Measurements from ENCODE around the gene IKZF1. TPM values are rescaled to one million over a fixed set of nuclear protein-coding genes. Genes with fewer than 3 reads are reported as not detected.

IKZF1 gene
- total RNA-seq, 2 donors from 2014 or later = 24.4 to 57.8 TPM

- no peak overlapping the region for H3K4me3 ChIP-seq
- no peak for ATAC-seq (ENCODE audit: insufficient number of reproducible peaks, low FRiP score, low read depth)
- H3K36me3 ChIP-seq = no peaks in the 10 kb centered on the region
- no peak overlapping the region for H3K27ac ChIP-seq
- no peaks in the 10 kb centered on the region for H3K4me1 ChIP-seq (ENCODE audit: control insufficient read depth in 1 of 2, low read depth in 2 of 2)
- no peak for TF ChIP-seq CTCF (IDR thresholded peaks at IDR 0.05)
- H3K9me3 ChIP-seq = no peaks in the 10 kb centered on the region
- DNase-seq (ENCODE audit: low spot score) = no peak
- H3K27me3 ChIP-seq (replicated peaks; ENCODE audit: insufficient read depth) = no peaks in the 10 kb centered on the region
Measured at GRCh38 chr7:50300336-50300735, 4.2 kb upstream of the IKZF1 start.

- DNase-seq (ENCODE audit: low spot score) = no peak
- TF ChIP-seq CTCF (IDR thresholded peaks at IDR 0.05) = no peak
- Histone ChIP-seq H3K27me3 (replicated peaks; ENCODE audit: insufficient read depth) (no peaks in the 10 kb centered on the region), H3K27ac (no peak overlapping the region), H3K4me3 (no peak overlapping the region), H3K36me3 (no peaks in the 10 kb centered on the region), H3K4me1 (ENCODE audit: control insufficient read depth in 1 of 2, low read depth in 2 of 2) (no peaks in the 10 kb centered on the region), H3K9me3 (no peaks in the 10 kb centered on the region)
- no peak for ATAC-seq (ENCODE audit: insufficient number of reproducible peaks, low FRiP score, low read depth)
Measured at GRCh38 chr7:50302486-50303334, 1.8 kb upstream of the IKZF1 start.

GRCh38 chr7:50303335-50304128 is 984 bp upstream of the IKZF1 start:
- peak overlapping the region; percentile 66 for H3K4me3 ChIP-seq
- no peak for ATAC-seq (ENCODE audit: insufficient number of reproducible peaks, low FRiP score, low read depth)
- no peak for DNase-seq (ENCODE audit: low spot score)
- no peaks in the 10 kb centered on the region for H3K4me1 ChIP-seq (ENCODE audit: control insufficient read depth in 1 of 2, low read depth in 2 of 2)
- H3K27me3 ChIP-seq (replicated peaks; ENCODE audit: insufficient read depth) = no peaks in the 10 kb centered on the region
- TF ChIP-seq CTCF (IDR thresholded peaks at IDR 0.05) = no peak
- H3K27ac ChIP-seq = no peak overlapping the region
- H3K36me3 ChIP-seq = no peaks in the 10 kb centered on the region
- no peaks in the 10 kb centered on the region for H3K9me3 ChIP-seq

GRCh38 chr7:50304911-50305582 is 531 bp downstream of the IKZF1 start:
- DNase-seq (ENCODE audit: low spot score) (no peak), ATAC-seq (ENCODE audit: insufficient number of reproducible peaks, low FRiP score, low read depth) (no peak)
- no peaks in the 10 kb centered on the region for H3K4me1 ChIP-seq (ENCODE audit: control insufficient read depth in 1 of 2, low read depth in 2 of 2)
- H3K36me3 ChIP-seq = no peaks in the 10 kb centered on the region
- H3K4me3 ChIP-seq = peak overlapping the region; percentile 66
- no peak for TF ChIP-seq CTCF (IDR thresholded peaks at IDR 0.05)
- no peaks in the 10 kb centered on the region for H3K27me3 ChIP-seq (replicated peaks; ENCODE audit: insufficient read depth)
- H3K27ac ChIP-seq = peak overlapping the region in 1 of 2 donors; percentile 34
- H3K9me3 ChIP-seq = no peaks in the 10 kb centered on the region
